HCT116 (cell line): ENCODE results near the gene SERINC1. TPM values are rescaled to one million over a fixed set of nuclear protein-coding genes. Genes with fewer than 3 reads are reported as not detected.

Experiments
- ATAC-seq: fragments of 200-7000 bp; cut with Tn5 transposase; 2 replicates; pipeline ENCODE4 v1.9.1; 2020; ENCODE audit warnings: mild to moderate bottlenecking, moderate library complexity
- BruUV-seq: library from RNA; stranded (reverse); fragments of 400-500 nt; replicated peaks from 2 replicates; lab custom pipeline; 2021; lab: Mats Ljungman, UMichigan
- CTCF ChIA-PET: fragments of 300-600 bp; sonication (Branson Sonifier 250); formaldehyde crosslinking; loops from one replicate; lab custom pipeline; 2021; ENCODE audit warnings: antibody characterized with exemption; lab: Charles Lee
- POLR2A ChIA-PET: fragments of 300-600, 350-600 bp; sonication (Branson Sonifier 250); formaldehyde crosslinking; loops from one replicate; lab custom pipeline; 2021; ENCODE audit warnings: antibody characterized with exemption; lab: Charles Lee
- RAD21 ChIA-PET, 2 experiments: fragments of 300-600 bp; sonication (Branson Sonifier 250); formaldehyde crosslinking; loops; one replicate each; lab custom pipeline; 2023; ENCODE audit warnings: low total read pairs in 2 of 2; ENCODE audit not compliant: uncharacterized antibody in 2 of 2, unreplicated experiment in 2 of 2, low non-redundant PET in 1 of 2; lab: Charles Lee
- DNase-seq: peaks from one replicate; pipeline ENCODE4 v3.0.0-alpha.2; 2010; ENCODE audit warnings: low read depth, low spot score
- H2AFZ ChIP-seq: fragments of 200-600 bp; shearing (Covaris generic), sonication (generic); 2 replicates; pipeline ENCODE4 v1.6.1; 2017; ENCODE audit warnings: low read depth, mixed run types, mixed read lengths, antibody characterized with exemption, low read length; ENCODE audit not compliant: poor library complexity, severe bottlenecking
- H3K27ac ChIP-seq: 2 replicates; pipeline ENCODE4 v1.5.1; 2012; ENCODE audit warnings: low read depth, low read length
- H3K27me3 ChIP-seq: fragments of 200-600 bp; sonication (generic); 2 replicates; pipeline ENCODE4 v1.6.1; 2016; ENCODE audit warnings: mixed run types, low read length, mixed read lengths; ENCODE audit not compliant: insufficient read depth
- H3K36me3 ChIP-seq, 2 experiments: fragments of 200-500 bp in 1 of 2; fragments of 200-600 bp in 1 of 2; sonication (Bioruptor generic) in 1 of 2; sonication (generic) in 1 of 2; 2 replicates each; pipeline versions ENCODE4 v1.5.1 to v1.6.1; 2014 to 2016; ENCODE audit warnings: low read length in 2 of 2, inconsistent platforms in 1 of 2, mixed read lengths in 1 of 2, mixed run types in 1 of 2; ENCODE audit not compliant: insufficient read depth in 2 of 2, control insufficient read depth in 1 of 2
- H3K4me1 ChIP-seq, 2 experiments: fragments of 200-600 bp in 1 of 2; sonication (generic) in 1 of 2; 2 replicates each; pipeline versions ENCODE4 v1.5.1 to v1.6.1; 2012 to 2017; ENCODE audit warnings: low read length in 2 of 2, inconsistent platforms in 1 of 2, mild to moderate bottlenecking in 1 of 2, mixed read lengths in 1 of 2, mixed run types in 1 of 2, moderate library complexity in 1 of 2; ENCODE audit not compliant: insufficient read depth in 2 of 2, control insufficient read depth in 1 of 2
- H3K4me2 ChIP-seq: fragments of 200-600 bp; sonication (generic); 2 replicates; pipeline ENCODE4 v1.6.1; 2017; ENCODE audit warnings: mixed run types, low read length, mixed read lengths
- H3K4me3 ChIP-seq, 2 experiments: fragments of 200-600 bp in 1 of 2; sonication (generic) in 1 of 2; replicated peaks in 1 of 2; 2 replicates each; pipeline ENCODE4 v1.5.1; 2011 to 2016; ENCODE audit warnings: low read length in 2 of 2, control low read depth in 1 of 2, low read depth in 1 of 2, mild to moderate bottlenecking in 1 of 2, mixed read lengths in 1 of 2, mixed run types in 1 of 2
- H3K79me2 ChIP-seq: fragments of 200-600 bp; sonication (generic); 2 replicates; pipeline ENCODE4 v1.6.1; 2017; ENCODE audit warnings: mild to moderate bottlenecking, mixed run types, low read length, moderate library complexity, mixed read lengths; ENCODE audit not compliant: insufficient read depth
- H3K9ac ChIP-seq: fragments of 200-600 bp; sonication (generic); 2 replicates; pipeline ENCODE4 v1.6.1; 2016; ENCODE audit warnings: low read length, mixed read lengths
- H3K9me2 ChIP-seq: fragments of 200-600 bp; sonication (generic), shearing (Covaris generic); 2 replicates; pipeline ENCODE4 v1.6.1; 2017; ENCODE audit warnings: mixed run types, mild to moderate bottlenecking, moderate library complexity; ENCODE audit not compliant: insufficient read depth
- H3K9me3 ChIP-seq, 2 experiments: fragments of 200-500 bp in 1 of 2; fragments of 200-600 bp in 1 of 2; sonication (Bioruptor generic) in 1 of 2; sonication (generic) in 1 of 2; 2 replicates each; pipeline ENCODE4 v1.6.1; 2014 to 2017; ENCODE audit warnings: low read length in 2 of 2, mixed read lengths in 2 of 2, inconsistent platforms in 1 of 2, low read depth in 1 of 2, mild to moderate bottlenecking in 1 of 2, mixed run types in 1 of 2, moderate library complexity in 1 of 2; ENCODE audit not compliant: control insufficient read depth in 1 of 2, insufficient read depth in 1 of 2
- H4K20me1 ChIP-seq: fragments of 200-600 bp; sonication (generic), shearing (Covaris generic); 2 replicates; pipeline ENCODE4 v1.6.1; 2017; ENCODE audit warnings: mixed run types, mild to moderate bottlenecking, moderate library complexity; ENCODE audit not compliant: insufficient read depth
- CBX3 ChIP-seq: IDR thresholded peaks from 2 replicates; pipeline ENCODE4 v1.6.1; 2012; ENCODE audit warnings: low read depth
- CEBPB ChIP-seq: IDR thresholded peaks from 2 replicates; pipeline ENCODE4 v1.6.1; 2012; ENCODE audit warnings: low read depth
- EGR1 ChIP-seq: IDR thresholded peaks from 2 replicates; pipeline ENCODE4 v1.6.1; 2012; ENCODE audit warnings: low read depth
- ELF1 ChIP-seq: IDR thresholded peaks from 2 replicates; pipeline ENCODE4 v1.6.1; 2012; ENCODE audit warnings: low read depth, borderline replicate concordance
- EZH2 ChIP-seq: fragments of 200-600 bp; sonication (generic); IDR thresholded peaks from 2 replicates; pipeline ENCODE4 v1.6.1; 2017; ENCODE audit warnings: antibody characterized with exemption, mixed run types
- EZH2phosphoT487 ChIP-seq: fragments of 200-600 bp; IDR thresholded peaks from 2 replicates; pipeline ENCODE4 v1.6.1; 2018; ENCODE audit warnings: antibody characterized with exemption, borderline replicate concordance
- FOSL1 ChIP-seq: IDR thresholded peaks from 2 replicates; pipeline ENCODE4 v1.6.1; 2012; ENCODE audit warnings: low read depth
- JUND ChIP-seq: IDR thresholded peaks from 2 replicates; pipeline ENCODE4 v1.6.1; 2012
- POLR2AphosphoS5 ChIP-seq: IDR thresholded peaks from 2 replicates; pipeline ENCODE4 v1.6.1; 2011; ENCODE audit warnings: mild to moderate bottlenecking, low read depth, low read length, moderate library complexity
- SIN3A ChIP-seq: IDR thresholded peaks from 2 replicates; pipeline ENCODE4 v1.6.1; 2012; ENCODE audit warnings: low read depth
- SRF ChIP-seq: IDR thresholded peaks from 2 replicates; pipeline ENCODE4 v1.6.1; 2012; ENCODE audit warnings: low read depth
- YY1 ChIP-seq: IDR thresholded peaks from 2 replicates; pipeline ENCODE4 v1.6.1; 2011; ENCODE audit warnings: low read length, low read depth, moderate library complexity, mild to moderate bottlenecking; ENCODE audit not compliant: insufficient replicate concordance; ENCODE audit errors: extremely low read depth
- ZFX ChIP-seq: fragments of 450-650 bp; IDR thresholded peaks from 2 replicates; pipeline ENCODE4 v1.6.1; 2017
- ZNF274 ChIP-seq: fragments of 200-500 bp; sonication (Bioruptor generic); IDR thresholded peaks from 2 replicates; pipeline ENCODE4 v1.6.1; 2014; ENCODE audit warnings: mild to moderate bottlenecking, low read depth, low read length, inconsistent platforms
- intact Hi-C: fragments of 100-400 bp; cut with micrococcal nuclease; formaldehyde crosslinking; loops from 2 replicates; pipeline ENCODE4 v1.10.0; 2022
- total RNA-seq: library from RNA; stranded (reverse); gene quantifications from one replicate; pipeline ENCODE4 v1.2.1, GENCODE V29; 2021; ENCODE audit not compliant: unreplicated experiment
- TF ChIP-seq, protein P1 (sequence below): IDR thresholded peaks from 2 replicates; pipeline ENCODE4 v1.6.1; 2011; ENCODE audit warnings: mild to moderate bottlenecking, low read length, moderate library complexity; ENCODE audit not compliant: insufficient replicate concordance; ENCODE audit errors: extremely low read depth
- TF ChIP-seq, protein P2 (sequence below): IDR thresholded peaks from 2 replicates; pipeline ENCODE4 v1.6.1; 2012
- TF ChIP-seq, protein P3 (sequence below), 3 experiments: fragments of 200-600 bp in 1 of 3; sonication (generic) in 1 of 3; IDR thresholded peaks in 2 of 3; conservative IDR thresholded peaks in 1 of 3; 2 replicates each; pipeline ENCODE4 v1.5.1; 2012 to 2017; ENCODE audit warnings: low read depth in 2 of 3, low read length in 2 of 3, antibody characterized with exemption in 1 of 3, borderline replicate concordance in 1 of 3, control low read depth in 1 of 3, mild to moderate bottlenecking in 1 of 3, mixed read lengths in 1 of 3, mixed run types in 1 of 3, moderate library complexity in 1 of 3; ENCODE audit not compliant: insufficient read depth in 1 of 3
- TF ChIP-seq, protein P4 (sequence below): IDR thresholded peaks from 2 replicates; pipeline ENCODE4 v1.6.1; 2012
- TF ChIP-seq, protein P5 (sequence below): IDR thresholded peaks from 2 replicates; pipeline ENCODE4 v1.6.1; 2012; ENCODE audit warnings: low read depth

Gene SERINC1
- total RNA-seq, 1 experiment from 2014 or later: 45.2 TPM

DNA sequence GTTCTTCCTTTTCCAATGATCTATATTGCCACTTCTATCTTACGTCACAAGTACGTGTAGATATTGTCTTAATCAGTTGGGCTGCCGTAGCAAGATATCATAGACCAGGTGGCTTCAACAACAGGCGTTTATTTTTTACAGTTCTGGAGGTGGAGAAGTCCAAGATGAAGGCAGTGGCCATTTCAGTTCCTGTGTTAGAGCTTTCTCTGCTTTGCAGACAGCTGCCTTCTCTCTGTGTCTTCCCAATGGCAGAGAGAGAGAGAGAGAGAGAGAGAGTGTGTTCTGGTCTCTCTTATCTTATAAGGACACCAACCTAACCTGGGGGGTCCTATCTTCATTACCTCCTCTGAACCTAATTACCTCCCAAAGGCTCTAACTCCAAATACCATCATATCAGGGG is 63.9 kb downstream of the SERINC1 start:
- no peak for DNase-seq
- no peak for ATAC-seq
- Histone ChIP-seq H3K4me3 (no peak overlapping the region), H2AFZ (no peak overlapping the region)
- RAD21 ChIA-PET: no interaction called here
- TF ChIP-seq EGR1 (no peak), JUND (no peak), EZH2 (no peak), CEBPB (no peak), POLR2AphosphoS5 (no peak), EZH2phosphoT487 (no peak), ELF1 (no peak), SIN3A (no peak), YY1 (no peak), CBX3 (no peak), FOSL1 (no peak), ZNF274 (no peak), ZFX (no peak), SRF (no peak)
- TF ChIP-seq, protein P1, sequence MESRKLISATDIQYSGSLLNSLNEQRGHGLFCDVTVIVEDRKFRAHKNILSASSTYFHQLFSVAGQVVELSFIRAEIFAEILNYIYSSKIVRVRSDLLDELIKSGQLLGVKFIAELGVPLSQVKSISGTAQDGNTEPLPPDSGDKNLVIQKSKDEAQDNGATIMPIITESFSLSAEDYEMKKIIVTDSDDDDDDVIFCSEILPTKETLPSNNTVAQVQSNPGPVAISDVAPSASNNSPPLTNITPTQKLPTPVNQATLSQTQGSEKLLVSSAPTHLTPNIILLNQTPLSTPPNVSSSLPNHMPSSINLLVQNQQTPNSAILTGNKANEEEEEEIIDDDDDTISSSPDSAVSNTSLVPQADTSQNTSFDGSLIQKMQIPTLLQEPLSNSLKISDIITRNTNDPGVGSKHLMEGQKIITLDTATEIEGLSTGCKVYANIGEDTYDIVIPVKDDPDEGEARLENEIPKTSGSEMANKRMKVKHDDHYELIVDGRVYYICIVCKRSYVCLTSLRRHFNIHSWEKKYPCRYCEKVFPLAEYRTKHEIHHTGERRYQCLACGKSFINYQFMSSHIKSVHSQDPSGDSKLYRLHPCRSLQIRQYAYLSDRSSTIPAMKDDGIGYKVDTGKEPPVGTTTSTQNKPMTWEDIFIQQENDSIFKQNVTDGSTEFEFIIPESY: no peak
- TF ChIP-seq, protein P2, sequence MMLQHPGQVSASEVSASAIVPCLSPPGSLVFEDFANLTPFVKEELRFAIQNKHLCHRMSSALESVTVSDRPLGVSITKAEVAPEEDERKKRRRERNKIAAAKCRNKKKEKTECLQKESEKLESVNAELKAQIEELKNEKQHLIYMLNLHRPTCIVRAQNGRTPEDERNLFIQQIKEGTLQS: no peak
- TF ChIP-seq, protein P3, sequence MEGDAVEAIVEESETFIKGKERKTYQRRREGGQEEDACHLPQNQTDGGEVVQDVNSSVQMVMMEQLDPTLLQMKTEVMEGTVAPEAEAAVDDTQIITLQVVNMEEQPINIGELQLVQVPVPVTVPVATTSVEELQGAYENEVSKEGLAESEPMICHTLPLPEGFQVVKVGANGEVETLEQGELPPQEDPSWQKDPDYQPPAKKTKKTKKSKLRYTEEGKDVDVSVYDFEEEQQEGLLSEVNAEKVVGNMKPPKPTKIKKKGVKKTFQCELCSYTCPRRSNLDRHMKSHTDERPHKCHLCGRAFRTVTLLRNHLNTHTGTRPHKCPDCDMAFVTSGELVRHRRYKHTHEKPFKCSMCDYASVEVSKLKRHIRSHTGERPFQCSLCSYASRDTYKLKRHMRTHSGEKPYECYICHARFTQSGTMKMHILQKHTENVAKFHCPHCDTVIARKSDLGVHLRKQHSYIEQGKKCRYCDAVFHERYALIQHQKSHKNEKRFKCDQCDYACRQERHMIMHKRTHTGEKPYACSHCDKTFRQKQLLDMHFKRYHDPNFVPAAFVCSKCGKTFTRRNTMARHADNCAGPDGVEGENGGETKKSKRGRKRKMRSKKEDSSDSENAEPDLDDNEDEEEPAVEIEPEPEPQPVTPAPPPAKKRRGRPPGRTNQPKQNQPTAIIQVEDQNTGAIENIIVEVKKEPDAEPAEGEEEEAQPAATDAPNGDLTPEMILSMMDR (IDR thresholded peaks at IDR 0.05 in 2 of 3, conservative IDR thresholded peaks at IDR 0.05 in 1 of 3; ENCODE audit: borderline replicate concordance in 1 of 3, insufficient read depth in 1 of 3, low read depth in 2 of 3, low read length in 2 of 3): no peak
- TF ChIP-seq, protein P4, sequence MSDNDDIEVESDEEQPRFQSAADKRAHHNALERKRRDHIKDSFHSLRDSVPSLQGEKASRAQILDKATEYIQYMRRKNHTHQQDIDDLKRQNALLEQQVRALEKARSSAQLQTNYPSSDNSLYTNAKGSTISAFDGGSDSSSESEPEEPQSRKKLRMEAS: no peak
- TF ChIP-seq, protein P5, sequence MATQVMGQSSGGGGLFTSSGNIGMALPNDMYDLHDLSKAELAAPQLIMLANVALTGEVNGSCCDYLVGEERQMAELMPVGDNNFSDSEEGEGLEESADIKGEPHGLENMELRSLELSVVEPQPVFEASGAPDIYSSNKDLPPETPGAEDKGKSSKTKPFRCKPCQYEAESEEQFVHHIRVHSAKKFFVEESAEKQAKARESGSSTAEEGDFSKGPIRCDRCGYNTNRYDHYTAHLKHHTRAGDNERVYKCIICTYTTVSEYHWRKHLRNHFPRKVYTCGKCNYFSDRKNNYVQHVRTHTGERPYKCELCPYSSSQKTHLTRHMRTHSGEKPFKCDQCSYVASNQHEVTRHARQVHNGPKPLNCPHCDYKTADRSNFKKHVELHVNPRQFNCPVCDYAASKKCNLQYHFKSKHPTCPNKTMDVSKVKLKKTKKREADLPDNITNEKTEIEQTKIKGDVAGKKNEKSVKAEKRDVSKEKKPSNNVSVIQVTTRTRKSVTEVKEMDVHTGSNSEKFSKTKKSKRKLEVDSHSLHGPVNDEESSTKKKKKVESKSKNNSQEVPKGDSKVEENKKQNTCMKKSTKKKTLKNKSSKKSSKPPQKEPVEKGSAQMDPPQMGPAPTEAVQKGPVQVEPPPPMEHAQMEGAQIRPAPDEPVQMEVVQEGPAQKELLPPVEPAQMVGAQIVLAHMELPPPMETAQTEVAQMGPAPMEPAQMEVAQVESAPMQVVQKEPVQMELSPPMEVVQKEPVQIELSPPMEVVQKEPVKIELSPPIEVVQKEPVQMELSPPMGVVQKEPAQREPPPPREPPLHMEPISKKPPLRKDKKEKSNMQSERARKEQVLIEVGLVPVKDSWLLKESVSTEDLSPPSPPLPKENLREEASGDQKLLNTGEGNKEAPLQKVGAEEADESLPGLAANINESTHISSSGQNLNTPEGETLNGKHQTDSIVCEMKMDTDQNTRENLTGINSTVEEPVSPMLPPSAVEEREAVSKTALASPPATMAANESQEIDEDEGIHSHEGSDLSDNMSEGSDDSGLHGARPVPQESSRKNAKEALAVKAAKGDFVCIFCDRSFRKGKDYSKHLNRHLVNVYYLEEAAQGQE: no peak
- TF ChIP-seq, all 23 proteins: peak for 0
- H3K9me2 ChIP-seq: no peaks in the 10 kb centered on the region
- peaks cover 99% of the 10 kb centered on the region for H3K79me2 ChIP-seq
- H3K9me3 ChIP-seq: no peaks in the 10 kb centered on the region
- CTCF ChIA-PET: no interaction called here
- peaks cover 2 to 3% of the 10 kb centered on the region in 2 experiments; a peak in 2 of 4 replicates for H3K36me3 ChIP-seq
- H3K9ac ChIP-seq: no peak overlapping the region
- H3K27me3 ChIP-seq: no peaks in the 10 kb centered on the region
- H3K4me2 ChIP-seq: no peak overlapping the region
- BruUV-seq: no TSS peak
- H3K4me1 ChIP-seq: no peaks in the 10 kb centered on the region
- intact Hi-C loops: no loop called here
- POLR2A ChIA-PET: no interaction called here
- H4K20me1 ChIP-seq: 0 out of 2 replicates have a peak, but pooled peaks cover 3% of the 10 kb centered on the region
- no peak overlapping the region for H3K27ac ChIP-seq
